Muscle layer of colon (tissue), 2 donors: ENCODE results near the gene CPEB4.

Experiments used
- H3K27ac ChIP-seq: one replicate; pipeline ENCODE4 v1.7.0; 2013; ENCODE audit warnings: low read depth, mild to moderate bottlenecking, low read length, moderate library complexity
- H3K27me3 ChIP-seq, 2 donors: one replicate each; pipeline ENCODE4 v1.7.0; 2013; ENCODE audit warnings: low read length in 2 of 2, mild to moderate bottlenecking in 2 of 2; ENCODE audit not compliant: insufficient read depth in 2 of 2, control insufficient read depth in 1 of 2
- H3K36me3 ChIP-seq: one replicate; pipeline ENCODE4 v1.7.0; 2013; ENCODE audit warnings: mild to moderate bottlenecking, low read length; ENCODE audit not compliant: insufficient read depth
- H3K4me1 ChIP-seq: one replicate; pipeline ENCODE4 v1.7.0; 2013; ENCODE audit warnings: mild to moderate bottlenecking, low read length; ENCODE audit not compliant: insufficient read depth
- H3K4me3 ChIP-seq, 2 donors: one replicate each; pipeline ENCODE4 v1.7.0; 2013; ENCODE audit warnings: low read length in 2 of 2, low read depth in 1 of 2, mild to moderate bottlenecking in 1 of 2, moderate library complexity in 1 of 2
- H3K9ac ChIP-seq: one replicate; pipeline ENCODE4 v1.7.0; 2013; ENCODE audit warnings: low read length
- H3K9me3 ChIP-seq: one replicate; pipeline ENCODE4 v1.7.0; 2013; ENCODE audit warnings: mild to moderate bottlenecking, low read length
- donor health status: abdominal sarcoma.
- donor health status: Adenocarcinoma of cecum.

The CPEB4 gene

DNA sequence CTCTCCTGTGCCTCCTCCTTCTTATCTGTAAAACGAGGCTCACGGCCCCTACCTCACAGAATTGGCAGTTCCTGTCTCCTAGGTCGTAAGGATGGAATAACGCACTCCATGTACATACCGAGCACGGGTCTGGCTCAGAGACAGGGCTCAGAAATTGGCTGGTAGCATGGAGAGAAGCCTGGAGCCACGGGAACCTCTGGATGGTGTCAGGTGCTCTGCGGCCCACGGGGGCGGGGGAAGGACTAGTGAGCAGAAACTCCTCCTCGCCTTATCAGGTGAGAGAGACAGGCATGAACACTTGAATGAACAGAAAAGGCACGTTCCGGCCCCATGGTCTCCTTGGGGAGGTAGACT, 85.4 kb downstream of the CPEB4 start:
- Histone ChIP-seq H3K9ac (peak overlapping the region; percentile 31), H3K27me3 (no peaks in the 10 kb centered on the region), H3K36me3 (no peaks in the 10 kb centered on the region), H3K27ac (no peak overlapping the region), H3K9me3 (no peaks in the 10 kb centered on the region), H3K4me1 (peaks cover 3% of the 10 kb centered on the region), H3K4me3 (peak overlapping the region; percentile 53 to 66)

DNA sequence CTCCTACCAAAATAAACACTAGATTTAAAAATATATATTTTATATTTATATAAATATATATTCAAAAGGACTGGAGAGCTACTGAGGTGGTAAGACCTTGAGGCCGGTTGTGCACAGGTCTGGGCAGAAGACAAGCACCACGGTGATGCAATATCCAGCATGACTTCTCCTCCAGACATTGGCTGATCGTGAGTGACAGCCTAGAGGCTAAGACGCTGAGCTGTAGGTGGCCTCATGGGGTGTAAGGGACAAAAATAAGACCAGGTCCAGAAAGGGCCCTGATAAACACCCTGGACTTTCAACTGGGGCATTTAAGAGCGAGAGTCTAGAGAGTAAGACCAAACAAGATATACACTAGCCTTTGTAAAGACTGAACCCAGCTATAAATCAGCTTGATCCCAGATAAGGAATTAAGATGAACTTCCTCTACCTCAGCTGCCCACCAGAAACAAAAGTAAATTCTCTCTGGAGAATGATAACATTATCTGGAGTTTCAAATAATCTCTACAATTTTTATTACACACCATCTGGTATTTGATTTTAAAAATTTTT, 86.6 kb downstream of the CPEB4 start:
- no peaks in the 10 kb centered on the region for H3K36me3 ChIP-seq
- no peaks in the 10 kb centered on the region for H3K9me3 ChIP-seq
- no peak overlapping the region for H3K9ac ChIP-seq
- H3K4me3 ChIP-seq: no peak overlapping the region
- H3K27me3 ChIP-seq: no peaks in the 10 kb centered on the region
- peaks cover 3% of the 10 kb centered on the region for H3K4me1 ChIP-seq
- no peak overlapping the region for H3K27ac ChIP-seq

DNA sequence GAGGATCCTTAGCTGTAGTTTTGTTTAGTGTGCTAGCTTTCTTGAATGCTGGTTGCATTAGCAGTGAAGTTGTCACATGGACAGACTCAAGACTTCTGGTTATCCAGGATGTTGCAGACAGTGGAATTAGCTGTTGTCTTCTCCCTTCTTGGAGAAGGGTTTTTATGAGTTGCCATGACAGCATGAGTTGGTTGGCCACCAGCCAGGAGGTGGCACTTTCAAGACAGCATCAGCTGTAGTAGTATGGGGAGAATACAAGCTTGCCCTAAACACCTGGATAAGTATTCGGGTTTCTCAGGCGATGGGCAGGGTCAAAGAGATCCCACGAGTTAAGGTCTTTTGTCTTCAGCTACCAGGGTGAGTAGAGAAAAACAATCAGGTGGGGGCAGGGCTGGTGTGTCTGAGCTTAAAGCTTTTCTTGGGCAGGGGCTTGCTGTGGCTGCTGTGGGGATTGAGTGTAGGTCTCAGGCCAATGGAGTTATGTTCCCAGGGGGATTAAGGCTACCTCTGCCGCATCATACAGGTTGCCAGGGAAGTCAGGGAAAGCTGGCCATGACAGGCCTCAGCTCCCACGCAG, 93.1 kb downstream of the CPEB4 start:
- Histone ChIP-seq H3K27ac (no peak overlapping the region), H3K4me1 (no peaks in the 10 kb centered on the region), H3K27me3 (no peaks in the 10 kb centered on the region), H3K9me3 (no peaks in the 10 kb centered on the region), H3K9ac (no peak overlapping the region), H3K4me3 (no peak overlapping the region), H3K36me3 (no peaks in the 10 kb centered on the region)

DNA sequence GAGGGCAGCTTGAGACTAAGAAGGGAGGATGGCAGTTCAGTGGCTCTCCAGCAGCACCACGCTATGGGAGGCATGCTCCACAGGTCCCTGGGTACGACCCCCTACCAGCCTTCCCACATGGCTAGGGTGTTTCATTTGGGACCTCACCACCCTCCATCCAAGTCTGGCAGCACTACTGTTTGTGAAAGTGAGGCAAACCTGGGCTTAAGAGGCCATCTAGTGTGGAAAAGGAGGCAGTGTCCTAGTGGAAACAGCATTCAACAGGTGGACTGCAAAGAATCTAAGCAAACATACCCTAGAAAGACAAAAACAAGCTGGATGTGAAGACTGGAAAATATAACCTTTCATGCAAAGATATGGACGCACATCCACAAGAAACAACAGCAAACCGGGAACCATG, 96.1 kb downstream of the CPEB4 start:
- no peak overlapping the region for H3K4me3 ChIP-seq
- no peaks in the 10 kb centered on the region for H3K27me3 ChIP-seq
- H3K9me3 ChIP-seq: no peaks in the 10 kb centered on the region
- no peaks in the 10 kb centered on the region for H3K4me1 ChIP-seq
- H3K36me3 ChIP-seq: no peaks in the 10 kb centered on the region
- no peak overlapping the region for H3K27ac ChIP-seq
- H3K9ac ChIP-seq: no peak overlapping the region

DNA sequence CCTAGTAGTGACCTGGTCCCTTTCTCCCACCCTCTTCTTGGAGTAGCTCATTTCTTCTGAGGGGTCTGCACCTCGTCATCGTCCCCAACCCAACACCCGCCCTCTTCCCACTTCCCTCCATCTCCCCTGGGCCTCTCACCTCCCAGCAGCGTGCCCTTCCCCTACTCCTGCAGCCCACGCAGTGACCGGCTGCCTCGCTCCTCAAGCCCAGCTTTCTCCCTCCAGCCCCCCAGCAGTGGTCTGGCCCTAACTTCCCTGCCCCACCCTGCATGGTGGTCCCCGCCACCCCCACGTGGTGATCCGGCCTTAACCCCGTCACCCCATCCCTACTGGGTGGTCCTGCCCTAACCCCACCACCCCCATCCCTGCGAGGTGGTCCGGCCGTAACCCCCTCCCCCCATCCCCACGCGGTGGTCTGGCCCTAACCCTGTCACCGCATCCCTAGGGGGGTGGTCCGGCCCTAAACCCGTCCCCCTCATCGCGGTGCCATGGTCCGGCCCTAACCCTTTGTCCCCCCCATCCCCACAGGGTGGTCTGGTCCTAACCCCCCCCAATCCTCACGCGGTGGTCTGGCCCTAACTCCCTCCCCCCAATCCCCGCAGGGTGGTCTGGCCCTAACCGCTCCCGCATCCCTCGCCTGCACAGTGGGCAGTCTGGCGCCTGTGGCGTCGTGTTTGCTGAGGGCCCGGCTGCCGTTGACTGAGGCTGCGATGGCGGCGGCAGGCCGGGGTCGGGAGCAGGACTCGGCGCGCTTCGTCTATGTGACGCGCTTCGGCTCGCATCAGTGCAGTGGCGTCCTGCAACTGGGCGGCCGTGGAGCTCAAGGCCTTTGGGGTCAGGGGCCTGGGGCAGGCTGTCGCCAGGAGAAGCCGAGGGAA, 100.6 kb downstream of the CPEB4 start, which contains the start of gene C5orf47:
Gene C5orf47 (plus strand): TSS at position 617 of the 878 bp plus-strand sequence. CDS start 94 bp downstream, at position 711.
- no peak within 1 kb of the TSS for H3K4me3 ChIP-seq
- no peaks in the 10 kb centered on the region for H3K4me1 ChIP-seq
- no peak within 1 kb of the TSS for H3K9ac ChIP-seq
- H3K9me3 ChIP-seq: no peaks in the 10 kb centered on the region
- H3K27me3 ChIP-seq: no peaks in the 10 kb centered on the region
- no peak within 1 kb of the TSS for H3K27ac ChIP-seq
- H3K36me3 ChIP-seq: no peaks in the 10 kb centered on the region

DNA sequence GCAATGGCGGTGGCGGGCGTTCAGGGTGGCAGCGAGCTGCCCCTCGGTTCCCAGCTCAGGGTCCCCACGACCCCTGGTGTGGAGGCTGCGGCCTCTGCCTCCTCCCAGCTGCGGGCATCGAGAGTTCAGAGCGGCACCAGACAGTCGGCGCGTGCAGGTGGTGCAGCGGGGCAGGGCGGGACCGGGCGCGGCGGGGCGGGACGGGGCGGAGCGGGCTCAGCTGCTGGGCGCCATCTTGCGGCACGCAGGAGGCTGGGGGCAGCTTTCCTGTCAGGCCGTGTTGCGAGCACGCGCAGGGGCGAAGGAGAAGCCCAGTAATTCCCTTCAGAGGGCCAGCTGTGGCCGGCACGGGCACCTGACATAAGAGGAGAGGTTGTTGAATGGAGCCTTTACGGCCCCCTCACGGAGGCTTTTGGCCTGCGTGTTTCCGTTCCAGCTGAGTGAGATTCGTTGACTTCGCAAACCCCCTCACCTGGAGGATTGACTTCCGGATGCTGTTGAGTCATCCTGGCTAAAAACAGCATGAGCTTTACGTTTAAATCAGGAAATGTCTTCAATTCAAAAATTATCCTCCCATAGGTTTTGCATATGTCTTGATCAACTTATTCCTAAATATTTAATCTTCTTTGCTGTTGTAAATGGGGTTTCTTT, 101.4 kb downstream of the CPEB4 start:
- H3K9ac ChIP-seq: no peak overlapping the region
- H3K36me3 ChIP-seq: no peaks in the 10 kb centered on the region
- no peak overlapping the region for H3K4me3 ChIP-seq
- H3K9me3 ChIP-seq: no peaks in the 10 kb centered on the region
- no peak overlapping the region for H3K27ac ChIP-seq
- H3K4me1 ChIP-seq: no peaks in the 10 kb centered on the region
- no peaks in the 10 kb centered on the region for H3K27me3 ChIP-seq

DNA sequence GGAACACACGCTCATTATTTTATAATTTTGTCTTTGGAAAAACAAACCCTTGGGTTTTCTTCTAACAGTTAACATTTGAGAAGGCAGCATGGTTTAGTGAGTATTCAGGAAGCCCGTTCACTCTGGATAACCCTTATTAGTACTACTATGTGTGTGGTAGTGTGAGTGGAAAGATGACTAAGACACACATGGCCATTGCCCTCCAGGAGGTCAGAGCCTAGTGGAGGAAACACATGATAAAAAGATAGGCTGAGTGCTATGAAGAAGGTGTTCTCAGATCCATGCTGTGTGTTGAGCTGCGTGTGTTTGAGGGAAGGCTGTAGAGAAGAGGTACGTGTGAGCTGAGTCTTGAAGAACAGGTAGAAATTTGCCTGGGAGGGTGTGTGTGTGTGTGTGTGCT, 109.2 kb downstream of the CPEB4 start:
- Histone ChIP-seq H3K4me3 (no peak overlapping the region), H3K9me3 (no peaks in the 10 kb centered on the region), H3K9ac (no peak overlapping the region), H3K4me1 (no peaks in the 10 kb centered on the region), H3K36me3 (no peaks in the 10 kb centered on the region), H3K27me3 (no peaks in the 10 kb centered on the region), H3K27ac (no peak overlapping the region)

DNA sequence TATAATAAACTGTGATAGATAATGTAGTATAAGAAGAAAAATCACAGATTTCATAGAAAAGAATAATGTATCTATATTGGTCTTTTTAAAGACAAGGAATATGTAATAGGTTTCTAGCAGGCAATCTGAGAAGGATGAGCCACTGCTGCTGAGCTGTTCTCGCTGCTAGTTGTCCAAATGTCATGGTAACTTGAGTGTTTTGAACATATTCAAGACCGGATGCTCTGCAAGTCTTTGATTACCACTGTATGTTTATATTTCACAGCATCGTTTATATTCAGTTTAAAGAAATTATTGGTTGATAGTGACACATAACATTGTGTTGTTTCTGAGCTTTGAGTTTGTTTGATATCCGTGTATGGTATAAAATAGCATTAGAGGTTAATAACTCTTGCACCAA, 110.4 kb downstream of the CPEB4 start:
- Histone ChIP-seq H3K27me3 (no peaks in the 10 kb centered on the region), H3K4me1 (no peaks in the 10 kb centered on the region), H3K4me3 (no peak overlapping the region), H3K9me3 (no peaks in the 10 kb centered on the region), H3K9ac (no peak overlapping the region), H3K36me3 (no peaks in the 10 kb centered on the region), H3K27ac (no peak overlapping the region)

DNA sequence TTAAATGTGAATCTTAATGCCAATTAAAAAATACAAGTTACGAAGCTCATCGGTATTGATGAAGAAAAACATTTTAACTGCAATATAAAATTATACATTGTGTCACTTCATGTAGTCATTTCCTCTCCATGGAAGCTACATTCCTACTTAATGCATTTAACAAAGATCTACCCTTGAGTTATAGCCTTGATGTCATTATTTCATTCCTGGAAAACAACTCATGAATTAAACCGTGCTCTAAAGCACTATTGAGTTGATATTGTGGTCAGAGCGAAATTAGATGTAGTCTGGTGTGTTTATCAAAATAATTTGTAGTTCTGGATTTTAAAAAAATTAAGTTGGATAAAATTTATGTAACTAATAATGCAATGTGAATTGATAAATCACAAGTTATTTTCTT, 111.9 kb downstream of the CPEB4 start:
- Histone ChIP-seq H3K4me1 (no peaks in the 10 kb centered on the region), H3K27me3 (no peaks in the 10 kb centered on the region), H3K36me3 (no peaks in the 10 kb centered on the region), H3K4me3 (no peak overlapping the region), H3K9me3 (no peaks in the 10 kb centered on the region), H3K9ac (no peak overlapping the region), H3K27ac (no peak overlapping the region)

DNA sequence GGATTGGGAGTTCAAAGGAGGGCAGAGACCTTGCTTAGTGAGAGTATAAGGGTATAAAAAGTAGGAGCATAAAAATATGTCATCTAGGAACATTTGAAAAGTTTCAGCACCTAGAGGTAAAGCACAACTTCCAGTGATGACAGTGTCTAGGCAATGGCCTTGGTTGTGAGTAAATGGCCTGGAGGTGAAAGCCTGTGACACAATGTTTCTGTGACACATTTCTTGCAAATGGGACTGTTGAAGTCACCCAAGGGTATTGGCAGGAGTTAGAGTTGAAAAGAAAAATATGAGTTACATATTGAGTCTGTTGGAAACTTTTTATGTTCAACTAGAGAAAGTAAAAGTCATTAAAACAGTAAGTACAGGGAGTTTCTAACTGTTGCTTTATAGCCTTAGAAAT, 115.6 kb downstream of the CPEB4 start:
- H3K4me1 ChIP-seq: no peaks in the 10 kb centered on the region
- no peaks in the 10 kb centered on the region for H3K9me3 ChIP-seq
- H3K9ac ChIP-seq: no peak overlapping the region
- no peak overlapping the region for H3K4me3 ChIP-seq
- no peak overlapping the region for H3K27ac ChIP-seq
- H3K36me3 ChIP-seq: no peaks in the 10 kb centered on the region
- H3K27me3 ChIP-seq: no peaks in the 10 kb centered on the region

DNA sequence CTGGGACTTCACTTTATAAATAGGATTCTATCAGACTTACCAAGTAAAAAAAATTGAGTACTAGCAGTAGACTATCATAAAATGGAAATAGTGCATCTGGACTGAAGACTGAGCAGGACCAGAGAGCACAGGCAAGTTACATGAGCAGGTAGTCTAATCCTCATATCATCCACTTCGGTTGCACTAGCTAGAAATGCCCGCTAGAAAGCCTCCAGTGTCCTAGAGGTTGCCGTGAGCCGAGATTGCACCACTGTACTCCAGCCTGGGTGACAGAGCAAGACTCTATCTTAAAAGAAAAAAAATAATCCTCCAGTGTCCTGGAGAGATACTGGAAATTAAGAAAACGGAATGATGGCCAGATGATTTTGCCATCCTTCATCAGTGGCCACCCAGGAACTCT, 120.8 kb downstream of the CPEB4 start:
- no peaks in the 10 kb centered on the region for H3K9me3 ChIP-seq
- H3K4me1 ChIP-seq: no peaks in the 10 kb centered on the region

More for the DNA sequence above, 120.8 kb downstream of the CPEB4 start:
- H3K27me3 ChIP-seq: no peaks in the 10 kb centered on the region
- no peak overlapping the region for H3K4me3 ChIP-seq
- no peaks in the 10 kb centered on the region for H3K36me3 ChIP-seq
- H3K27ac ChIP-seq: no peak overlapping the region
- H3K9ac ChIP-seq: no peak overlapping the region
